Type B pancreatic cell (in vitro differentiated cells): ENCODE data around the gene TRIP4. TPM values are rescaled to one million over a fixed set of nuclear protein-coding genes. Genes with fewer than 3 reads are reported as not detected.
A peak's percentile ranks its signal among the peaks of the same experiment; 100 is the strongest.
"Not testable (repeated sequence)": the region's sequence is repeated elsewhere in the genome, so short reads cannot be mapped to it uniquely, and the experiment has no call there.

Experiments used
- DNase-seq: peaks from one replicate; pipeline ENCODE4 v3.0.0; 2021; ENCODE audit warnings: mixed read lengths; ENCODE audit not compliant: unreplicated experiment; ENCODE audit errors: extremely low spot score
- H3K27ac Mint-ChIP-seq: 2 replicates; pipeline ENCODE4 v1.8.0; 2021; ENCODE audit warnings: mild to moderate bottlenecking, mixed read lengths
- H3K27me3 Mint-ChIP-seq: 2 replicates; pipeline ENCODE4 v1.8.0; 2021; ENCODE audit warnings: mixed read lengths
- H3K36me3 Mint-ChIP-seq: 2 replicates; pipeline ENCODE4 v1.8.0; 2021; ENCODE audit warnings: mixed read lengths
- H3K4me1 Mint-ChIP-seq: one replicate; pipeline ENCODE4 v1.8.0; 2021; ENCODE audit warnings: mixed read lengths; ENCODE audit not compliant: unreplicated experiment
- H3K4me3 Mint-ChIP-seq: 2 replicates; pipeline ENCODE4 v1.8.0; 2021; ENCODE audit warnings: mild to moderate bottlenecking, mixed read lengths
- H3K9me3 Mint-ChIP-seq: 2 replicates; pipeline ENCODE4 v1.8.0; 2021; ENCODE audit warnings: mixed read lengths
- total RNA-seq: library from RNA; stranded (reverse); gene quantifications from 2 replicates; pipeline ENCODE4 v1.2.1, GENCODE V29; 2021; ENCODE audit warnings: low replicate concordance
- TF ChIP-seq, protein P1 (sequence below): fragments of 200-600 bp; sonication (generic); conservative IDR thresholded peaks from 2 replicates; pipeline ENCODE4 v1.5.0; 2021; ENCODE audit warnings: antibody characterized with exemption, mild to moderate bottlenecking

The TRIP4 gene
- total RNA-seq, 1 donor from 2014 or later = 21.1 TPM

DNA sequence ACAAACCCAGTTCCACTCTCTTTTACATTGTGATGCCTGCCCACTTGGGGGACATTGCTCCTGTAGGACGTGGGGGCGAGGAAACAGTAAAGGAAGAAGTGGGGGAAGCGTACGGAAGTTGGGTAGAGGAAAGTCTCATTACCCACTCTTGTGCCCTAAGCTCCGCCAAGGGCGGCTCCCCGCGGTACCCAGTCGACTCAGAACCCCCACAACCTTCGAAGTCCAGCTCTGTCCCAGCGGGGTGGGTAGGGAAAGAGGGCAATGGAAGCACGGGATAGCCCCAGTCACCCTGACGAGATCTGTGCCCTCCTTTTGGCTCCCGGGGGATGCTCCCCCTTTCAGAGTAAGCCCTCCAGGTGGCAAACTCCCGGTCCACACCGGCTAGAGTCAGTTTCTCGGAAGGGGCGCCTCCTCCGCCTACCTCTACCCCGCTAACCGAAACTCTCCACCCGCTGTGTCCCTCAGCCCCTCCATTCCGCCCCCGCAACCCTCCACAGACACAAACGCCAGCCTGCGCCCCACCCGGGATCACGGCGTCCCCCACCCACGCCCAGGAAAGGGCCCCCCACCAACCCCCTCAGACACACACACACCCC is 32.2 kb upstream of the TRIP4 start:
- H3K9me3 Mint-ChIP-seq = no peaks in the 10 kb centered on the region
- TF ChIP-seq, protein P1, sequence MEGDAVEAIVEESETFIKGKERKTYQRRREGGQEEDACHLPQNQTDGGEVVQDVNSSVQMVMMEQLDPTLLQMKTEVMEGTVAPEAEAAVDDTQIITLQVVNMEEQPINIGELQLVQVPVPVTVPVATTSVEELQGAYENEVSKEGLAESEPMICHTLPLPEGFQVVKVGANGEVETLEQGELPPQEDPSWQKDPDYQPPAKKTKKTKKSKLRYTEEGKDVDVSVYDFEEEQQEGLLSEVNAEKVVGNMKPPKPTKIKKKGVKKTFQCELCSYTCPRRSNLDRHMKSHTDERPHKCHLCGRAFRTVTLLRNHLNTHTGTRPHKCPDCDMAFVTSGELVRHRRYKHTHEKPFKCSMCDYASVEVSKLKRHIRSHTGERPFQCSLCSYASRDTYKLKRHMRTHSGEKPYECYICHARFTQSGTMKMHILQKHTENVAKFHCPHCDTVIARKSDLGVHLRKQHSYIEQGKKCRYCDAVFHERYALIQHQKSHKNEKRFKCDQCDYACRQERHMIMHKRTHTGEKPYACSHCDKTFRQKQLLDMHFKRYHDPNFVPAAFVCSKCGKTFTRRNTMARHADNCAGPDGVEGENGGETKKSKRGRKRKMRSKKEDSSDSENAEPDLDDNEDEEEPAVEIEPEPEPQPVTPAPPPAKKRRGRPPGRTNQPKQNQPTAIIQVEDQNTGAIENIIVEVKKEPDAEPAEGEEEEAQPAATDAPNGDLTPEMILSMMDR = no peak
- no peaks in the 10 kb centered on the region for H3K27me3 Mint-ChIP-seq
- DNase-seq = no peak
- peak overlapping the region; percentile 92 for H3K4me3 Mint-ChIP-seq
- H3K27ac Mint-ChIP-seq = peak overlapping the region; percentile 93
- H3K36me3 Mint-ChIP-seq = no peaks in the 10 kb centered on the region
- H3K4me1 Mint-ChIP-seq = peaks cover 22% of the 10 kb centered on the region

DNA sequence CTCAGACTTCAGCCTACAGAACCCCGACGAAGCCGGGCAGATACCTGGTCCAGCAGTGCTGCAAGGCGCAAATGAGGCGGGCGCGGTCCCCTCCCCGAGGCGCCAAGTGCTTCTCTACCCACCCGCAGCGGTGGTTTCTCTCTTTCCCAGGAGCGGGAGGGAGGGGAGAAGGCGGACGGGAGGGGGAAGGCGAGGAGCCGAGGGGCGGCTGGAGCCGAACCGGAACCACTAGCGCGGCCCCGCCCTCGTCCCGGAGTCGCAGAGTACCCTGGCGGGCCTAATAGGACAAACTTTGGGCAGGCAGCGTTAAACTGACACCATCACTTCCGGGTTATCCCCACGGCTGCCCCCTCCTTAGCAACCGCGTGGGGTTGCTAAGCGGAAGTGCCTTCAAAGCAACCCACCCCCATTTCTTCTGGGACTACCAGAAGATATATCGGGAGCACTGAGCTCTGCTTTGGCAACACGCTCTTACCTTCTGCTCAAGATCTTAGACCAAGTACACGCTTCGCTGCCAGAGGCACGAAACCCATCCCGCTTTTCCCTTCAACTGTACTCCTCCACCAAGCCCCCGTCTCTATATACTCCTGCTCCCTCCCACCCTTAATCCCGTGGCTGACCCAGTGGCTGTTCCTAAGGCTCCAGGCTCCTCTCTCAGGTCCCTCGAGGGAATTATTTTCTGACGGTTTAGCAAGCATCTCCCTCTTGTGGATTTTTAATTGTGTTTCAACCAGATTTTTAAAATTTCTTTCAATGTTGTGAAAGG is 31.5 kb upstream of the TRIP4 start, which contains the start of gene CSNK1G1:
TSS of gene CSNK1G1 (minus strand) at position 230 of the 766 bp plus-strand sequence. CDS start 55,674 bp downstream, outside the sequence.
- Mint-ChIP-seq H3K9me3 (no peaks in the 10 kb centered on the region), H3K36me3 (no peaks in the 10 kb centered on the region), H3K27ac (peak within 1 kb of the TSS; percentile 93), H3K27me3 (no peaks in the 10 kb centered on the region), H3K4me3 (peak within 1 kb of the TSS; percentile 92), H3K4me1 (peaks cover 16% of the 10 kb centered on the region)
- TF ChIP-seq, protein P1 = peak; percentile 57
- DNase-seq = peak; percentile 96

DNA sequence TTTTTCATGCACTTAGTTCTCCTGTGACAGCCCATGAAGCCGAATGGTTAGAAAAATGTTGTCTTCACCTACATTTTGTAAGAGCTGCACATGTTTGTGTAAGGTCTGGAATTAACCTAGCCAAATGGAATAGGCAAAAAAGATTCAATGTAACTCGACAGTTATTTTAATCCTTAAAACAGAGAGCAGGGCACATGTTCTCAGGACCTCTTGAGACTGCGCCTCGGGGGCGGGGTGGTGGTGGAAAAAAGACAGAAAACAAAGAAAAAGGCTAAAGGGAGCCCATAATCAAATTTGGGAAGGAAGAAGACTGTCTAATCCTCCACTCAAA is 31.0 kb upstream of the TRIP4 start:
- TF ChIP-seq, protein P1 = peak; percentile 14
- no peaks in the 10 kb centered on the region for H3K36me3 Mint-ChIP-seq
- H3K4me3 Mint-ChIP-seq = peak overlapping the region; percentile 92
- no peaks in the 10 kb centered on the region for H3K27me3 Mint-ChIP-seq
- no peak for DNase-seq
- H3K9me3 Mint-ChIP-seq = no peaks in the 10 kb centered on the region
- H3K27ac Mint-ChIP-seq = peak overlapping the region; percentile 93
- peaks cover 13% of the 10 kb centered on the region for H3K4me1 Mint-ChIP-seq

DNA sequence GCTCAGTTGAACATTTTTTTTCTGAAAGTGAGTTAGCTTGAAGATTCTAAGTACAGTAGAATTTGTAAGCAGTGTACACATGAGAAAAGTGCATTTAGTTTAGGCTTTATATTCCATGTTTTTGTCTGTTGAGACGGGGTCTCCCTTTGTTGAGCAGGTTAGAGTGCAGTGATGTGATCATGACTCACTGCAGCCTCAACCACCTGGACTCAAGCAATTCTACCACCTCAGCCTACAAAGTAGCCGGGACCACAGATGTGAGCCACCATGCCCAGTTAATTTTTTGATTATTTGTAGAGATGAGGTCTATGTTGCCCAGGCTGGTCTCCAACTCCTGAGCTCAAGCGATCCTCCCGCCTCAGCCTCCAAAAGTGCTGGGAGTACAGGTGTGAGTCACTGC is 26.4 kb upstream of the TRIP4 start:
- peaks cover 4% of the 10 kb centered on the region for H3K4me1 Mint-ChIP-seq
- H3K36me3 Mint-ChIP-seq = no peaks in the 10 kb centered on the region
- no peaks in the 10 kb centered on the region for H3K9me3 Mint-ChIP-seq
- no peak overlapping the region for H3K27ac Mint-ChIP-seq
- no peaks in the 10 kb centered on the region for H3K27me3 Mint-ChIP-seq
- no peak overlapping the region for H3K4me3 Mint-ChIP-seq
- DNase-seq = no peak
- TF ChIP-seq, protein P1 = no peak

DNA sequence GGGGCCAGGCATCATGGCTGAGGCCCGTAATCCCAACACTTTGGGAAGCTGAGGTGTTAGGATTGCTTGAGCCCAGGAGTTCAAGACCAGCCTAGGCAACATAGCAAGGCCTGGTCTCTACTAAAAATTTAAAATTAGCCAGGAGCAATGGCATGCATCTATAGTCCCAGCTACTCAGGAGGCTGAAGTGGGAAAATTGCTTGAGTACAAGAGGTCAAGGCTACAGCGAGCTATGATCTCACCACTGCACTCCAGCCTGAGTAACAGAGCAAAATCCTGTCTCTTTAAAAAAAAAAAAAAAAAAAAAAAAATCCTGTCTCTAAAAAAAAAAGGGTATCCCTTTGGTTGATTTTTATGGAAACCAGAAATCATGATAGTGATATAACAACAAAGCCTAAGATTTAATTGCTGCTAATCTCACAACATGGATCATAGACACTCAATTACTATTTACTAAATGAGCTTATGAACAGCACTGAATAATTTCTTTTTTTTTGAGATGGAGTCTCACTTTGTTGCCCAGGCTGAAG is 18.5 kb upstream of the TRIP4 start:
- no peak overlapping the region for H3K27ac Mint-ChIP-seq
- H3K27me3 Mint-ChIP-seq = no peaks in the 10 kb centered on the region
- no peaks in the 10 kb centered on the region for H3K9me3 Mint-ChIP-seq
- H3K4me1 Mint-ChIP-seq = no peaks in the 10 kb centered on the region
- DNase-seq = no peak
- no peaks in the 10 kb centered on the region for H3K36me3 Mint-ChIP-seq
- TF ChIP-seq, protein P1 = no peak
- no peak overlapping the region for H3K4me3 Mint-ChIP-seq

DNA sequence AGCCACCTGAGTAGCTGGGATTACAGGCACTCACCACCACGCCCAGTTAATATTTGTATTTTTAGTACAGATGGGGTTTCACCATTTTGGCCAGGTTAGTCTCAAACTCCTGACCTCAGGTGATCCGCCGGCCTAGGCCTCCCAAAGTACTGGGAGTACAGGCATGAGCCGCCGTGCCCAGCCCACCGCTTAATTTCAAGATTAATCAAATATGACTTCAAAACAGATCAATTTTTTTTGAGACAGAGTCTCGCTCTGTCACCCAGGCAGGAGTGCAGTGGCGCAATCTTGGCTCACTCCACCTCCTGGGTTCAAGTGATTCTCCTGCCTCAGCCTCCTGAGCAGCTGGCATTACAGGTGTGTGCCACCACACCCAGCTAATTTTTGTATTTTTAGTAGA is 16.3 kb upstream of the TRIP4 start:
- H3K27me3 Mint-ChIP-seq, H3K4me3 Mint-ChIP-seq, H3K4me1 Mint-ChIP-seq, H3K36me3 Mint-ChIP-seq, H3K9me3 Mint-ChIP-seq, H3K27ac Mint-ChIP-seq, DNase-seq: not testable (repeated sequence)
